GM21390 (cell line): ENCODE data around the gene ZNF865.

Experiments used
- ATAC-seq: cut with Tn5 transposase; IDR thresholded peaks from one replicate; pipeline ENCODE4 v1.9.1; 2021; ENCODE audit not compliant: unreplicated experiment

The ZNF865 gene

GRCh38 chr19:55656988-55657747 lies 51.7 kb downstream of the ZNF865 start:
- ATAC-seq = no peak

- no peak for ATAC-seq
These were observed 53.5 kb downstream of the ZNF865 start for GRCh38 chr19:55658846-55659459.

GRCh38 chr19:55659822-55660221 lies 54.4 kb downstream of the ZNF865 start:
- no peak for ATAC-seq

- ATAC-seq = no peak
These were observed 55.0 kb downstream of the ZNF865 start for GRCh38 chr19:55660404-55660803.

- no peak for ATAC-seq
These were observed 55.5 kb downstream of the ZNF865 start for GRCh38 chr19:55660991-55661390.

GRCh38 chr19:55661826-55662225 lies 56.4 kb downstream of the ZNF865 start:
- no peak for ATAC-seq

- no peak for ATAC-seq
These were observed 58.5 kb downstream of the ZNF865 start for GRCh38 chr19:55663846-55664536.

GRCh38 chr19:55666343-55667005 lies 61.0 kb downstream of the ZNF865 start:
- ATAC-seq = no peak
